Measurements from ENCODE around the gene KDM1A.

Gene KDM1A

DNA sequence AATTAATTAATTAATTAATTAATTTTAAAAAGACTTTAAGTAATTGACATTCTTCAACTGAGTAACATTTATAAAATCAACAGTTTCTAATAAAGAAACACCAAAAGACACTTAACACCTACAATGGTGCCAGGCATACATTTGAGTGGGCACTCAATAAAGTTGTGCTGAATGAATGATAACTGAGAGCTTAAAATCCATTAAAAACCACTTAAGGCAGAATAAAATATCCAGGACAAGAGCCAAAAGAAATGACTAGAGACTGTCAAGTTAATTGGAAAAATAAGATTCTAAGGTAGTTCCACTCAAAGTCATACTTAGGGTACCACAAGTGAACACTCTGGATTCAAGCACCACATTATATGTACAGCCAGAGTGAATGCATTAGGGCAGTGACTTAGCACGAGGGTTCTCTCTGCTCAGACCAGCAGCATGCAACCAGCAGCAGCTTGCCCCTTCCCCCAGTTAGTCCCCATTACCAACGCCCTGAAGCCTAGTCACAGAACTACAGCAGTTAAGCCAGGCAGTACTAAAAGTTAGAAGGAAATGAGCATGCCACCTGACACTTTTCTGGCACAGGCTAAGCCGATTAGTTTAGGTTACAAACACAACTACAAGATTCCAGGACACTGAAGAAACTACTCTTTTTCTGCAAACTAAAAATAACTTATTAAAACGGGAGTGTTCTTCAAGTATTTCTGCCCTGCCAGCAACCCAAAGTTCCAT is 102.9 kb downstream of the KDM1A start:
- Histone ChIP-seq H3K4me1 (ENCODE audit: control insufficient read depth in 1 of 2, insufficient read depth in 2 of 2, low read length in 2 of 2) (peaks cover 2 to 15% of the 10 kb centered on the region in 2 experiments), H3K18ac (ENCODE audit: low read length) (no peak overlapping the region), H3K4ac (ENCODE audit: low read depth, low read length) (peak overlapping the region; percentile 90), H2BK120ac (ENCODE audit: insufficient read depth, low read length, poor library complexity) (no peak overlapping the region), H3K23ac (ENCODE audit: low read length) (no peak overlapping the region), H4K12ac (ENCODE audit: low read depth, low read length) (no peak overlapping the region), H3K14ac (ENCODE audit: low read length) (no peak overlapping the region), H4K8ac (ENCODE audit: low read depth, low read length) (no peak overlapping the region), H3K4me3 (ENCODE audit: low read depth, low read length) (no peak overlapping the region), H3K9ac (ENCODE audit: low read length) (no peak overlapping the region), H3K36me3 (ENCODE audit: control insufficient read depth in 1 of 2, insufficient read depth in 2 of 2, low read length in 2 of 2) (peaks cover 0 to 3% of the 10 kb centered on the region in 2 experiments), H2AFZ (ENCODE audit: insufficient read depth, low read length, poor library complexity) (no peak overlapping the region), H3K27ac (ENCODE audit: low read depth, low read length) (no peak overlapping the region), H2BK12ac (ENCODE audit: low read length) (no peak overlapping the region), H3K27me3 (ENCODE audit: insufficient read depth, low read length) (no peaks in the 10 kb centered on the region), H3K79me2 (ENCODE audit: control insufficient read depth, insufficient read depth, low read length, poor library complexity) (peaks cover 11% of the 10 kb centered on the region), H3K79me1 (ENCODE audit: low read length) (no peaks in the 10 kb centered on the region), H2BK5ac (ENCODE audit: low read depth, low read length, poor library complexity) (no peak overlapping the region), H4K91ac (ENCODE audit: low read depth, low read length) (no peak overlapping the region), H3K9me3 (ENCODE audit: insufficient read depth, low read depth, low read length) (no peaks in the 10 kb centered on the region), H2AK5ac (ENCODE audit: low read length) (no peak overlapping the region), H3K4me2 (ENCODE audit: low read length) (no peak overlapping the region)
- WGBS (ENCODE audit: extremely low coverage, insufficient coverage, insufficient read length): no CpG with 5 or more reads among the region's 4 CpGs
- DNase-seq: peak in 1 of 2 donors; percentile 56

DNA sequence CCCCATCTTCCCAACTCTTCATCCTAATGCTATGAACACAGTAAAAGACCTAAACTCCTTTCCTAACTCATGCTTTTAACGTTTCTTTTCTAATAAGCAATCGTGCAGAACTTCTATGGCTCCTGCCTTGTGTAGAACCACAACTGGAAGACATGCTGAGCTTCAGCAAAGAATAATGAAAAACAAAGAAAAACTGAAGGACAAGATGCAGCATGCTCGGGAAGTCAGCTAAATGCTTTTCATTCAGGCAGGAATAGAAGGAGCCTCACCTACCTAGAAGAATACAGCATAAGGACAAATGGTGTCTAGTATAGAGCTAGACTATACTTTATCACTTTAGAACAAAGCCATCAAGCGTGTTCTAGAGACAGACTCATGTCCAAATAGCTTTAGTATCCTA is 103.5 kb downstream of the KDM1A start:
- no peak overlapping the region for H3K27ac ChIP-seq (ENCODE audit: low read depth, low read length)
- H2AFZ ChIP-seq (ENCODE audit: insufficient read depth, low read length, poor library complexity): no peak overlapping the region
- H3K9me3 ChIP-seq (ENCODE audit: insufficient read depth, low read depth, low read length): no peaks in the 10 kb centered on the region
- WGBS (ENCODE audit: extremely low coverage, insufficient coverage, insufficient read length): no CpG with 5 or more reads among the region's 4 CpGs
- peaks cover 2 to 15% of the 10 kb centered on the region in 2 experiments for H3K4me1 ChIP-seq (ENCODE audit: control insufficient read depth in 1 of 2, insufficient read depth in 2 of 2, low read length in 2 of 2)
- H3K4me2 ChIP-seq (ENCODE audit: low read length): no peak overlapping the region
- no peak overlapping the region for H2BK120ac ChIP-seq (ENCODE audit: insufficient read depth, low read length, poor library complexity)
- peaks cover 0 to 3% of the 10 kb centered on the region in 2 experiments for H3K36me3 ChIP-seq (ENCODE audit: control insufficient read depth in 1 of 2, insufficient read depth in 2 of 2, low read length in 2 of 2)
- no peak overlapping the region for H4K8ac ChIP-seq (ENCODE audit: low read depth, low read length)
- no peak overlapping the region for H3K23ac ChIP-seq (ENCODE audit: low read length)
- no peak overlapping the region for H3K9ac ChIP-seq (ENCODE audit: low read length)
- H4K12ac ChIP-seq (ENCODE audit: low read depth, low read length): no peak overlapping the region
- peaks cover 9% of the 10 kb centered on the region for H3K79me2 ChIP-seq (ENCODE audit: control insufficient read depth, insufficient read depth, low read length, poor library complexity)
- no peak overlapping the region for H2BK12ac ChIP-seq (ENCODE audit: low read length)
- peak overlapping the region; percentile 9 for H3K4ac ChIP-seq (ENCODE audit: low read depth, low read length)
- no peaks in the 10 kb centered on the region for H3K27me3 ChIP-seq (ENCODE audit: insufficient read depth, low read length)
- no peak for DNase-seq
- H3K14ac ChIP-seq (ENCODE audit: low read length): no peak overlapping the region
- H3K4me3 ChIP-seq (ENCODE audit: low read depth, low read length): no peak overlapping the region
- H3K79me1 ChIP-seq (ENCODE audit: low read length): no peaks in the 10 kb centered on the region
- H2AK5ac ChIP-seq (ENCODE audit: low read length): no peak overlapping the region
- H3K18ac ChIP-seq (ENCODE audit: low read length): no peak overlapping the region
- H2BK5ac ChIP-seq (ENCODE audit: low read depth, low read length, poor library complexity): no peak overlapping the region
- no peak overlapping the region for H4K91ac ChIP-seq (ENCODE audit: low read depth, low read length)

DNA sequence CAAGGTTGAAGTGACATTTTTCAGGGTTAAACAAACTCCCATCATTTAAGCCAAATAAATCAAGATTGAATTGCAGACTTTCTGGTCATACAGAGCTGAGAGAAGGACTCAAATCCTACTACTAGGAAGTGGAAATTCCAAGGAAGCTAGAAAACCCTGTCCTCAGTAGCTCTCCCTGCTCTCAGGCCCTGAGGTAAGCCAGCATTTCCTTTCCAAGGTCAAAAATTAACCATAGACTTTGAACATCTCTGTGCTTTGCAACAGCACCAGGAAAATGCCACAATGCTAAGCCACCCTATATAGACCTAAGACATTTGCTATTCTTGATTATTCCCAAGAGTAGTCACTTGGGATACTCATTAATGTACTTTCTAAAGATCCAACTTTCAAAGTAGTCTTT is 104.3 kb downstream of the KDM1A start:
- no peaks in the 10 kb centered on the region for H3K9me3 ChIP-seq (ENCODE audit: insufficient read depth, low read depth, low read length)
- no peak for DNase-seq
- no peak overlapping the region for H2AK5ac ChIP-seq (ENCODE audit: low read length)
- no peak overlapping the region for H4K91ac ChIP-seq (ENCODE audit: low read depth, low read length)
- H3K4me2 ChIP-seq (ENCODE audit: low read length): no peak overlapping the region
- H3K14ac ChIP-seq (ENCODE audit: low read length): no peak overlapping the region
- no peak overlapping the region for H3K27ac ChIP-seq (ENCODE audit: low read depth, low read length)
- peaks cover 7% of the 10 kb centered on the region for H3K79me2 ChIP-seq (ENCODE audit: control insufficient read depth, insufficient read depth, low read length, poor library complexity)
- no peak overlapping the region for H4K12ac ChIP-seq (ENCODE audit: low read depth, low read length)
- H4K8ac ChIP-seq (ENCODE audit: low read depth, low read length): no peak overlapping the region
- no peak overlapping the region for H2BK12ac ChIP-seq (ENCODE audit: low read length)
- no peak overlapping the region for H2AFZ ChIP-seq (ENCODE audit: insufficient read depth, low read length, poor library complexity)
- no peak overlapping the region for H3K18ac ChIP-seq (ENCODE audit: low read length)
- H2BK120ac ChIP-seq (ENCODE audit: insufficient read depth, low read length, poor library complexity): no peak overlapping the region
- no peaks in the 10 kb centered on the region for H3K27me3 ChIP-seq (ENCODE audit: insufficient read depth, low read length)
- H3K4me1 ChIP-seq (ENCODE audit: control insufficient read depth in 1 of 2, insufficient read depth in 2 of 2, low read length in 2 of 2): peaks cover 2 to 15% of the 10 kb centered on the region in 2 experiments
- H3K23ac ChIP-seq (ENCODE audit: low read length): no peak overlapping the region
- H3K36me3 ChIP-seq (ENCODE audit: control insufficient read depth in 1 of 2, insufficient read depth in 2 of 2, low read length in 2 of 2): peaks cover 0 to 3% of the 10 kb centered on the region in 2 experiments
- H3K9ac ChIP-seq (ENCODE audit: low read length): no peak overlapping the region
- H3K4me3 ChIP-seq (ENCODE audit: low read depth, low read length): no peak overlapping the region
- H3K79me1 ChIP-seq (ENCODE audit: low read length): no peaks in the 10 kb centered on the region
- H2BK5ac ChIP-seq (ENCODE audit: low read depth, low read length, poor library complexity): no peak overlapping the region
- peak overlapping the region; percentile 75 for H3K4ac ChIP-seq (ENCODE audit: low read depth, low read length)

DNA sequence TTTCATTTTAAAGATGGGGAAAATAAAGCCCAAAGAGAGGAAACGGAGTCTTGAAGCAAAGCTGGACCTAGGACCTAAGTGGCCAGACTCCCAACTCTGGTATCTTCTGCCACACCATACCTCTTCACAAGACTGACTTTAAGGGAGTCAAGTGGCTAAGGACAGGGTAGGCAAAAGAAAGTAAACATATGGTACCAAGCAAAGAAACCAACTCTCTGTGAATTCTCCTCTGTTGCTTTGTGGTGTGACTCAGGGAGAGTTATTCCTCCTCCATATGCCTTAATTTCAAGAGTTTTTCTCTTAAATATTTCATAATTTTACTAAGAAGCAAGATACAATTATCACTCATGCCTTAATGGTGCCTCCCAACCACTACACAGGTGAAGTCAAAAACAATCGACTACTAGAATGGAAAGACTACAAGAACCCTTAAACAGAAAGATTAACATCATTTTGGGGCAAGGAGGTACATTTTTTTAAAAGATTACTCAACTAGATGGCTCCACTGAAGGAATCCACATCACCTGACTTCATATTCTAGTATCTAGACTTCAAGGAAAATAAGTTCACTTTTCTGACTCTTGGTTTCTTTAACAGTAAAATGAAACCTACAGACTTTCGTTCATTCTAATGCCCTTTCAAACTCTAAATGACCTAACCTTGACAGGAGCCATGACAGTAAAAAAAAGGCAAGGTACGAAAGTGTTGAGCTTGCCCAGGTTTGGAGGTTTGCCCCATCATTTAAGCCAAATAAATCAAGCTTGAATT is 105.2 kb downstream of the KDM1A start:
- no peak overlapping the region for H3K9ac ChIP-seq (ENCODE audit: low read length)
- H2BK12ac ChIP-seq (ENCODE audit: low read length): no peak overlapping the region
- peaks cover 0 to 5% of the 10 kb centered on the region in 2 experiments for H3K36me3 ChIP-seq (ENCODE audit: control insufficient read depth in 1 of 2, insufficient read depth in 2 of 2, low read length in 2 of 2)
- WGBS (ENCODE audit: extremely low coverage, insufficient coverage, insufficient read length): no CpG with 5 or more reads among the region's 4 CpGs
- no peak overlapping the region for H2BK120ac ChIP-seq (ENCODE audit: insufficient read depth, low read length, poor library complexity)
- no peaks in the 10 kb centered on the region for H3K27me3 ChIP-seq (ENCODE audit: insufficient read depth, low read length)
- peaks cover 2 to 15% of the 10 kb centered on the region in 2 experiments for H3K4me1 ChIP-seq (ENCODE audit: control insufficient read depth in 1 of 2, insufficient read depth in 2 of 2, low read length in 2 of 2)
- no peak overlapping the region for H3K18ac ChIP-seq (ENCODE audit: low read length)
- H3K79me1 ChIP-seq (ENCODE audit: low read length): no peaks in the 10 kb centered on the region
- H2BK5ac ChIP-seq (ENCODE audit: low read depth, low read length, poor library complexity): no peak overlapping the region
- peak overlapping the region; percentile 72 for H3K4ac ChIP-seq (ENCODE audit: low read depth, low read length)
- no peak overlapping the region for H4K91ac ChIP-seq (ENCODE audit: low read depth, low read length)
- H3K9me3 ChIP-seq (ENCODE audit: insufficient read depth, low read depth, low read length): no peaks in the 10 kb centered on the region
- H4K12ac ChIP-seq (ENCODE audit: low read depth, low read length): no peak overlapping the region
- no peak overlapping the region for H3K4me2 ChIP-seq (ENCODE audit: low read length)
- no peak overlapping the region for H2AK5ac ChIP-seq (ENCODE audit: low read length)
- no peak overlapping the region for H4K8ac ChIP-seq (ENCODE audit: low read depth, low read length)
- no peak overlapping the region for H3K14ac ChIP-seq (ENCODE audit: low read length)
- H3K79me2 ChIP-seq (ENCODE audit: control insufficient read depth, insufficient read depth, low read length, poor library complexity): peaks cover 7% of the 10 kb centered on the region
- H3K27ac ChIP-seq (ENCODE audit: low read depth, low read length): no peak overlapping the region
- no peak overlapping the region for H2AFZ ChIP-seq (ENCODE audit: insufficient read depth, low read length, poor library complexity)
- no peak for DNase-seq
- no peak overlapping the region for H3K4me3 ChIP-seq (ENCODE audit: low read depth, low read length)
- no peak overlapping the region for H3K23ac ChIP-seq (ENCODE audit: low read length)

Measured in trophoblast cell (in vitro differentiated cells and primary cell).